ENCODE measurements around the gene RNF121.

DNA sequence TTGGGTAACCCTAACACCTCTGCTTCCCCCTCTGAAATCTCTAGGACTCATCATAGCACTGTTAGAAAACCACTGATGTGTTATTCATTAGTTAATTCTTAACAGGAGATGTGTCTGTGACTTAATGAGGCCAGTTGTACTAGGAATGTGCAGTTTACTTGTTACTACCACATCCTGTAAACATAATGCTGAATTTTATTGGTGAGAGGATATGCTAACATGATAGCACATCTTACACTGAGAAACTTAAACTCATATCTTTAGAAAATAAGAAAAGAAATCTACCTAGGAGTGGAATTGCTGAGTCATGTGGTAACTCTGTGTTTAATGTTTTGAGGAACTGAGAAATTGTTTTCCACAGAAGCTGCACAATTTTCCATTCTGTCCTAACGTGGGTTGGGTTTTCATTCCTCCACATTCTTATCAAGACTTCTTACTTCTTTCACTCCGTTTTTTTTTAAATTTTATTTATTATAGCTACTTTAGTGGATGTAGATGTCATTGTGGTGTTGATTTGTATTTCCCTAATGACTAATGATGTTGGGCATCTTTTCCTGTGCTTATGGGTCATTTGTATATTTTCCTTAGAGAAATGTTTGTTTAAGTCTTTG is 33.7 kb downstream of the RNF121 start:
- TF ChIP-seq, protein P1, sequence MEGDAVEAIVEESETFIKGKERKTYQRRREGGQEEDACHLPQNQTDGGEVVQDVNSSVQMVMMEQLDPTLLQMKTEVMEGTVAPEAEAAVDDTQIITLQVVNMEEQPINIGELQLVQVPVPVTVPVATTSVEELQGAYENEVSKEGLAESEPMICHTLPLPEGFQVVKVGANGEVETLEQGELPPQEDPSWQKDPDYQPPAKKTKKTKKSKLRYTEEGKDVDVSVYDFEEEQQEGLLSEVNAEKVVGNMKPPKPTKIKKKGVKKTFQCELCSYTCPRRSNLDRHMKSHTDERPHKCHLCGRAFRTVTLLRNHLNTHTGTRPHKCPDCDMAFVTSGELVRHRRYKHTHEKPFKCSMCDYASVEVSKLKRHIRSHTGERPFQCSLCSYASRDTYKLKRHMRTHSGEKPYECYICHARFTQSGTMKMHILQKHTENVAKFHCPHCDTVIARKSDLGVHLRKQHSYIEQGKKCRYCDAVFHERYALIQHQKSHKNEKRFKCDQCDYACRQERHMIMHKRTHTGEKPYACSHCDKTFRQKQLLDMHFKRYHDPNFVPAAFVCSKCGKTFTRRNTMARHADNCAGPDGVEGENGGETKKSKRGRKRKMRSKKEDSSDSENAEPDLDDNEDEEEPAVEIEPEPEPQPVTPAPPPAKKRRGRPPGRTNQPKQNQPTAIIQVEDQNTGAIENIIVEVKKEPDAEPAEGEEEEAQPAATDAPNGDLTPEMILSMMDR (conservative IDR thresholded peaks at IDR 0.05; ENCODE audit: low read length): no peak
- no peak for TF ChIP-seq EZH2phosphoT487 (IDR thresholded peaks at IDR 0.05; ENCODE audit: borderline replicate concordance, low read depth, low read length)
